Hematopoietic multipotent progenitor cell (in vitro differentiated cells): ENCODE results near the gene COTL1. TPM values are rescaled to one million over a fixed set of nuclear protein-coding genes. Genes with fewer than 3 reads are reported as not detected.
A peak's percentile ranks its signal among the peaks of the same experiment; 100 is the strongest.

ENCODE experiments used
- DNase-seq, 3 donors: peaks; one replicate each; pipeline ENCODE4 v3.0.0-alpha.2; 2011 to 2015; ENCODE audit warnings: low read depth in 2 of 3, low spot score in 2 of 3
- total RNA-seq: library from RNA; depleted of rRNA; stranded (reverse); fragments of >200 nt; gene quantifications from one replicate; pipeline ENCODE4 v1.2.3, GENCODE V29; 2012

The COTL1 gene
- total RNA-seq, 1 donor: 31.8 TPM

GRCh38 chr16:84555418-84556196 is 62.3 kb downstream of the COTL1 start:
- DNase-seq: no peak

GRCh38 chr16:84554627-84555328 is 63.1 kb downstream of the COTL1 start:
- DNase-seq: no peak

GRCh38 chr16:84553873-84554399 is 63.9 kb downstream of the COTL1 start:
- DNase-seq: peak in 2 of 3 donors; percentile 23 to 37

- DNase-seq: no peak
Measured at GRCh38 chr16:84552135-84552534, 65.7 kb downstream of the COTL1 start.

GRCh38 chr16:84550096-84550495 is 67.8 kb downstream of the COTL1 start:
- DNase-seq: no peak

GRCh38 chr16:84548971-84549844 is 68.7 kb downstream of the COTL1 start:
- no peak for DNase-seq

- DNase-seq: no peak
Measured at GRCh38 chr16:84548508-84548907, 69.4 kb downstream of the COTL1 start.

GRCh38 chr16:84547546-84548061 is 70.3 kb downstream of the COTL1 start:
- no peak for DNase-seq

GRCh38 chr16:84546669-84547545 is 71.0 kb downstream of the COTL1 start:
- no peak for DNase-seq

- DNase-seq: no peak
Measured at GRCh38 chr16:84545114-84545737, 72.7 kb downstream of the COTL1 start.

GRCh38 chr16:84544031-84544773 is 73.7 kb downstream of the COTL1 start:
- DNase-seq: peak in 1 of 3 donors; percentile 50

GRCh38 chr16:84543253-84543652 is 74.6 kb downstream of the COTL1 start:
- DNase-seq: no peak

GRCh38 chr16:84541999-84542817 is 75.7 kb downstream of the COTL1 start:
- DNase-seq: no peak

- DNase-seq: no peak
Measured at GRCh38 chr16:84540194-84540593, 77.7 kb downstream of the COTL1 start.

GRCh38 chr16:84538222-84538840 is 79.5 kb downstream of the COTL1 start:
- no peak for DNase-seq

GRCh38 chr16:84537491-84538151 is 80.3 kb downstream of the COTL1 start:
- DNase-seq: no peak

GRCh38 chr16:84535851-84536250 is 82.0 kb downstream of the COTL1 start:
- DNase-seq: no peak
